H9 (cell line): Measurements from ENCODE around the gene CD180. TPM values are rescaled to one million over a fixed set of nuclear protein-coding genes. Genes with fewer than 3 reads are reported as not detected.

Experiments
- DNase-seq: peaks from one replicate; pipeline ENCODE4 v3.0.0-alpha.2; 2017
- H2AFZ ChIP-seq: one replicate; pipeline ENCODE4 v1.6.1; 2013; ENCODE audit warnings: mild to moderate bottlenecking, low read length, control low read depth, moderate library complexity
- H2AK5ac ChIP-seq: 2 replicates; pipeline ENCODE4 v1.6.1; 2013; ENCODE audit warnings: low read length, control low read depth, mixed read lengths; ENCODE audit not compliant: insufficient read length
- H2BK120ac ChIP-seq: one replicate; pipeline ENCODE4 v1.6.1; 2013; ENCODE audit warnings: low read depth, mild to moderate bottlenecking, low read length, control low read depth, inconsistent platforms; ENCODE audit not compliant: poor library complexity, severe bottlenecking
- H2BK12ac ChIP-seq: 2 replicates; pipeline ENCODE4 v1.6.1; 2013; ENCODE audit warnings: low read length, control low read depth, mixed read lengths, low read depth; ENCODE audit not compliant: insufficient read length
- H2BK15ac ChIP-seq: 2 replicates; pipeline ENCODE4 v1.6.1; 2013; ENCODE audit warnings: low read depth, low read length, control low read depth
- H2BK20ac ChIP-seq: one replicate; pipeline ENCODE4 v1.6.1; 2013; ENCODE audit warnings: low read depth, mild to moderate bottlenecking, low read length, control low read depth, inconsistent platforms; ENCODE audit not compliant: poor library complexity, severe bottlenecking
- H2BK5ac ChIP-seq: 2 replicates; pipeline ENCODE4 v1.6.1; 2013; ENCODE audit warnings: low read length, control low read depth, mixed read lengths; ENCODE audit not compliant: insufficient read length
- H3K14ac ChIP-seq: 2 replicates; pipeline ENCODE4 v1.6.1; 2013; ENCODE audit warnings: low read length, control low read depth; ENCODE audit not compliant: insufficient read depth
- H3K18ac ChIP-seq: 2 replicates; pipeline ENCODE4 v1.6.1; 2013; ENCODE audit warnings: low read depth, mild to moderate bottlenecking, mixed read lengths, low read length, control low read depth; ENCODE audit not compliant: insufficient read length
- H3K23ac ChIP-seq: 2 replicates; pipeline ENCODE4 v1.6.1; 2013; ENCODE audit warnings: low read length, control low read depth, mixed read lengths, low read depth; ENCODE audit not compliant: insufficient read length
- H3K23me2 ChIP-seq: 2 replicates; pipeline ENCODE4 v1.6.1; 2013; ENCODE audit warnings: low read depth, mild to moderate bottlenecking, mixed read lengths, low read length, control low read depth; ENCODE audit not compliant: insufficient read length, poor library complexity, severe bottlenecking
- H3K27ac ChIP-seq: 2 replicates; pipeline ENCODE4 v1.5.1; 2013; ENCODE audit warnings: low read length, control low read depth, mixed read lengths, low read depth; ENCODE audit not compliant: insufficient read length
- H3K27me3 ChIP-seq: 2 replicates; pipeline ENCODE4 v1.6.1; 2013; ENCODE audit warnings: low read length, control low read depth, inconsistent platforms; ENCODE audit not compliant: insufficient read depth
- H3K4ac ChIP-seq: 2 replicates; pipeline ENCODE4 v1.6.1; 2013; ENCODE audit warnings: low read depth, mild to moderate bottlenecking, control low read depth, inconsistent platforms, low read length, moderate library complexity
- H3K4me1 ChIP-seq: 2 replicates; pipeline ENCODE4 v1.6.1; 2013; ENCODE audit warnings: low read length, control low read depth, inconsistent platforms; ENCODE audit not compliant: insufficient read depth
- H3K4me2 ChIP-seq: 2 replicates; pipeline ENCODE4 v1.6.1; 2013; ENCODE audit warnings: low read length, control low read depth, mixed read lengths; ENCODE audit not compliant: insufficient read length, insufficient read depth
- H3K56ac ChIP-seq: 2 replicates; pipeline ENCODE4 v1.6.1; 2013; ENCODE audit warnings: low read depth, mild to moderate bottlenecking, mixed read lengths, low read length, control low read depth; ENCODE audit not compliant: insufficient read length
- H3K79me1 ChIP-seq: 2 replicates; pipeline ENCODE4 v1.6.1; 2013; ENCODE audit warnings: low read depth, mild to moderate bottlenecking, moderate library complexity, low read length, control low read depth, inconsistent platforms; ENCODE audit not compliant: insufficient read depth, poor library complexity, severe bottlenecking
- H3K79me2 ChIP-seq: 2 replicates; pipeline ENCODE4 v1.6.1; 2013; ENCODE audit warnings: low read length, control low read depth, inconsistent platforms; ENCODE audit not compliant: insufficient read depth
- H3K9ac ChIP-seq: 2 replicates; pipeline ENCODE4 v1.6.1; 2013; ENCODE audit warnings: low read length, control low read depth, mixed read lengths; ENCODE audit not compliant: insufficient read length; ENCODE audit errors: extremely low read depth
- H3K9me3 ChIP-seq: one replicate; pipeline ENCODE4 v1.6.1; 2013; ENCODE audit warnings: low read depth, low read length, inconsistent platforms; ENCODE audit not compliant: control insufficient read depth
- H3T11ph ChIP-seq: one replicate; pipeline ENCODE4 v1.6.1; 2013; ENCODE audit warnings: mild to moderate bottlenecking, low read length, control low read depth, inconsistent platforms
- H4K20me1 ChIP-seq: one replicate; pipeline ENCODE4 v1.6.1; 2013; ENCODE audit not compliant: control insufficient read depth, insufficient read length, insufficient read depth
- H4K5ac ChIP-seq: 2 replicates; pipeline ENCODE4 v1.6.1; 2013; ENCODE audit warnings: low read depth, mild to moderate bottlenecking, mixed read lengths, low read length, control low read depth; ENCODE audit not compliant: insufficient read length
- H4K8ac ChIP-seq: replicated peaks from 2 replicates; pipeline ENCODE4 v1.6.1; 2013; ENCODE audit warnings: low read length, control low read depth, mixed read lengths, low read depth; ENCODE audit not compliant: insufficient read length
- H4K91ac ChIP-seq: 2 replicates; pipeline ENCODE4 v1.6.1; 2013; ENCODE audit warnings: low read depth, mild to moderate bottlenecking, moderate library complexity, mixed read lengths, low read length, control low read depth; ENCODE audit not compliant: insufficient read length
- H3K27ac Mint-ChIP-seq, 3 experiments: 2 replicates in 2 of 3; 3 replicates in 1 of 3; pipeline ENCODE4 v1.8.0; 2020 to 2021; ENCODE audit warnings: mixed read lengths in 3 of 3, mild to moderate bottlenecking in 1 of 3, moderate library complexity in 1 of 3
- H3K27me3 Mint-ChIP-seq: 2 replicates; pipeline ENCODE4 v1.8.0; 2021; ENCODE audit warnings: low read depth, mild to moderate bottlenecking, moderate library complexity, mixed read lengths
- H3K36me3 Mint-ChIP-seq, 3 experiments: 2 replicates in 2 of 3; 3 replicates in 1 of 3; pipeline ENCODE4 v1.8.0; 2020 to 2021; ENCODE audit warnings: low read depth in 3 of 3, mixed read lengths in 3 of 3; ENCODE audit not compliant: insufficient read depth in 1 of 3
- H3K4me1 Mint-ChIP-seq, 2 experiments: 2 replicates each; pipeline ENCODE4 v1.8.0; 2020; ENCODE audit warnings: mixed read lengths in 2 of 2
- H3K4me3 Mint-ChIP-seq, 2 experiments: 2 replicates in 1 of 2; 3 replicates in 1 of 2; pipeline ENCODE4 v1.8.0; 2020 to 2021; ENCODE audit warnings: mild to moderate bottlenecking in 2 of 2, mixed read lengths in 2 of 2, moderate library complexity in 1 of 2
- H3K9me3 Mint-ChIP-seq, 2 experiments: 2 replicates in 1 of 2; 3 replicates in 1 of 2; pipeline ENCODE4 v1.8.0; 2020; ENCODE audit warnings: mild to moderate bottlenecking in 2 of 2, mixed read lengths in 2 of 2, moderate library complexity in 1 of 2
- CTCF ChIP-seq: fragments of 200-600 bp; sonication (generic); conservative IDR thresholded peaks from 3 replicates; pipeline ENCODE4 v1.8.0; 2021; ENCODE audit warnings: antibody characterized with exemption, mild to moderate bottlenecking
- WGBS: extraction: QIAGEN DNeasy Blood & Tissue Kit; methylation state at CpG from one replicate; pipeline ENCODE4 v1.1.7; 2013; ENCODE audit warnings: missing lambda C conversion rate, low lambda C conversion rate, mixed read lengths; ENCODE audit not compliant: insufficient read length; ENCODE audit errors: extremely low coverage; 5-methylcytosine and 5-hydroxymethylcytosine counted together
- total RNA-seq: library from RNA; stranded (reverse); gene quantifications from 2 replicates; pipeline ENCODE4 v1.2.1, GENCODE V29; 2021

CD180 gene
- total RNA-seq, 1 experiment from 2014 or later, result not detected

- no peak for TF ChIP-seq CTCF
- H3K27me3 Mint-ChIP-seq, result no peaks in the 10 kb centered on the region; the same call in 1 of the 2 replicates
- Histone ChIP-seq H3K14ac (no peak overlapping the region), H2BK120ac (no peak overlapping the region), H3K4me1 (no peaks in the 10 kb centered on the region), H3K18ac (no peak overlapping the region), H4K8ac (no peak overlapping the region), H3K4ac (no peak overlapping the region), H2AK5ac (no peak overlapping the region), H4K91ac (no peak overlapping the region), H4K20me1 (no peaks in the 10 kb centered on the region), H3K23ac (no peak overlapping the region), H3K79me2 (no peaks in the 10 kb centered on the region), H3K56ac (no peak overlapping the region), H2BK5ac (no peak overlapping the region), H3K79me1 (no peaks in the 10 kb centered on the region), H3K9ac (no peak overlapping the region), H3K4me2 (no peak overlapping the region), H3K9me3 (no peaks in the 10 kb centered on the region), H2BK20ac (no peak overlapping the region), H3T11ph (no peak overlapping the region), H3K23me2 (no peaks in the 10 kb centered on the region), H2BK15ac (no peak overlapping the region), H2BK12ac (no peak overlapping the region), H3K27me3 (no peaks in the 10 kb centered on the region), H4K5ac (no peak overlapping the region), H3K27ac (no peak overlapping the region), H2AFZ (no peak overlapping the region)
- H3K4me1 Mint-ChIP-seq, result no peaks in the 10 kb centered on the region; a peak in 1 of 4 replicates
- H3K4me3 Mint-ChIP-seq, result no peak overlapping the region
- H3K36me3 Mint-ChIP-seq, result no peaks in the 10 kb centered on the region
- WGBS, result no CpG with 5 or more reads among the region's 12 CpGs
- H3K9me3 Mint-ChIP-seq, result no peaks in the 10 kb centered on the region
- no peak for DNase-seq
- H3K27ac Mint-ChIP-seq, result no peak overlapping the region; a peak in 1 of 7 replicates
Observed at GRCh38 chr5:67214707-67215447, 18.3 kb upstream of the CD180 start.
